ENCODE measurements around the gene TAF11L7. TPM values are rescaled to one million over a fixed set of nuclear protein-coding genes. Genes with fewer than 3 reads are reported as not detected.

The TAF11L7 gene
- total RNA-seq, 2 experiments from 2014 or later = not detected

Other genes with a start within 250 kb of the TAF11L7 start
- gene TAF11L2, start 87.5 kb downstream of the TAF11L7 start, total RNA-seq = not detected
- gene TAF11L3, start 67.4 kb downstream of the TAF11L7 start, total RNA-seq = not detected
- not detected for gene TAF11L4, start 64.0 kb downstream of the TAF11L7 start, total RNA-seq
- gene TAF11L5, start 60.5 kb downstream of the TAF11L7 start, total RNA-seq = not detected
- gene TAF11L6, start 57.1 kb downstream of the TAF11L7 start, total RNA-seq = not detected
- not detected for gene TAF11L8, start 5.2 kb upstream of the TAF11L7 start, total RNA-seq
- not detected for gene TAF11L9, start 8.6 kb upstream of the TAF11L7 start, total RNA-seq
- gene TAF11L10, start 12.1 kb upstream of the TAF11L7 start, total RNA-seq = not detected
- not detected for gene TAF11L11, start 18.4 kb upstream of the TAF11L7 start, total RNA-seq
- not detected for gene TAF11L12, start 24.6 kb upstream of the TAF11L7 start, total RNA-seq
- not detected for gene TAF11L13, start 46.3 kb upstream of the TAF11L7 start, total RNA-seq
- not detected for gene TAF11L14, start 48.7 kb upstream of the TAF11L7 start, total RNA-seq